GM19099 (cell line): ENCODE results near the gene RNF212B.

Experiments
- POLR2A ChIP-seq: IDR thresholded peaks from 3 replicates; pipeline ENCODE4 v1.6.1; 2011; ENCODE audit warnings: low read depth; ENCODE audit not compliant: insufficient read length; ENCODE audit errors: extremely low read depth

The RNF212B gene, protein sequence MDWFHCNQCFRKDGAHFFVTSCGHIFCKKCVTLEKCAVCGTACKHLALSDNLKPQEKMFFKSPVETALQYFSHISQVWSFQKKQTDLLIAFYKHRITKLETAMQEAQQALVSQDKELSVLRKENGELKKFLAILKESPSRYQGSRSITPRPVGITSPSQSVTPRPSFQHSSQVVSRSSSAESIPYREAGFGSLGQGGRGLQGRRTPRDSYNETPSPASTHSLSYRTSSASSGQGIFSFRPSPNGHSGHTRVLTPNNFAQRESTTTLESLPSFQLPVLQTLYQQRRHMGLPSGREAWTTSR

DNA sequence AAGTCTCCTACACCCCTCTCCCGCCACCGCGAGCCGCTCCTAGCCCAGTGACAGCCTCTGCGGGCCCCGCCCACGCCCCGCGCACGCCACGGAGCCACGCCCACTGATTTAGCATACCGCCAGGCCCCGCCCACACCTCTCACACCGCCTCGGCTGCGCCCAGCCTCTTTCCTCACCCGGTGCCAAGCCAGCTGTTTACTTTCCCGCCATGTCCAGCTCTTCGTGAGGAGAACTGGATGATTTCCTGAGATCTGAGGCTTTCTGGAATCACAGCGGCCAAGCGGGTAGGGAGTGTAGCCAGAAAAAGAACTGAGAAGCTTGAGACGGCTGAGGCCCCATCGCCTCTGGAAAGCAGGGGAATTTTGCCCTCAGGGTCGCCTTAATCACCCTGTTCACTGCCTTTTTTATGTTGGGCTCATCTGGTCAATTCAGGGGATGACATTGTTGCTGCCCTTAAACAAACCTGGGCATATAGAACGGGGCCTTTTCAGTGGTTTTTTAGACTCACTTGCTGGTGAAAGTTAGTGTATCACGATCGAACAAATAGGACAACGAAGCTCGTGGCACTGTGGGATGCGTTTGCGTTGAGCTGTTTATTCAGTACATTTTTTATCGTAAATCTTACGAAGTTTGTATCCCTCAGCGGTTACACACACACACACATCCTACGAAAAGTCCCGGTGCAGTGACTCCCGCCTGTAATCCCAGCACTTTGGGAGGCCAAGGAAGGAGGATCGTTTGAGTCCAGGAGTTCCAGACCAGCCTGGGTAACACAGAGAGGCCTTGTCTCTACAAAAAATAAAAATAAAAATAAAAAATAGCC, at the start of gene RNF212B:
TSS of gene RNF212B (plus strand) at position 165 of the 823 bp plus-strand sequence. CDS start 2,410 bp downstream, outside the sequence.
- TF ChIP-seq POLR2A, result no peak

DNA sequence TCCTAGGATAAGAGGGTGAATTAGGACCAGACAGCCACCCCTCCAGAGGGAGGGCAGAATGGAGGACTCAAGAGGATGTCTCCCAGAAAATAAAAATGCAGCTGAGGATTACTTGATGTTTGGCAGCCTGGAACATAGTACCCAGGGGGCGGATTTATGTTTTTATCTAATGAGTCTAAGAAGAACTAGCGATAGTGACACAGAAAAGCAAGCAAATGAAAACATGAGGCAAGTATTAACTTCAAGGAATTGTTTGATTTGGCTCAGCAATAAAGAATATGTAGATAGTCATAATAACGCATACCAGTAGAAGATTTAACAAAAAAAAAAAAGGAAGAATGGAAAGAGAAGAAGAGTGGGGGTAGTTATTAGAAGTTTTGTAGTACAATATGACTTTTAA, 44.3 kb upstream of the RNF212B start:
- TF ChIP-seq POLR2A, result no peak

DNA sequence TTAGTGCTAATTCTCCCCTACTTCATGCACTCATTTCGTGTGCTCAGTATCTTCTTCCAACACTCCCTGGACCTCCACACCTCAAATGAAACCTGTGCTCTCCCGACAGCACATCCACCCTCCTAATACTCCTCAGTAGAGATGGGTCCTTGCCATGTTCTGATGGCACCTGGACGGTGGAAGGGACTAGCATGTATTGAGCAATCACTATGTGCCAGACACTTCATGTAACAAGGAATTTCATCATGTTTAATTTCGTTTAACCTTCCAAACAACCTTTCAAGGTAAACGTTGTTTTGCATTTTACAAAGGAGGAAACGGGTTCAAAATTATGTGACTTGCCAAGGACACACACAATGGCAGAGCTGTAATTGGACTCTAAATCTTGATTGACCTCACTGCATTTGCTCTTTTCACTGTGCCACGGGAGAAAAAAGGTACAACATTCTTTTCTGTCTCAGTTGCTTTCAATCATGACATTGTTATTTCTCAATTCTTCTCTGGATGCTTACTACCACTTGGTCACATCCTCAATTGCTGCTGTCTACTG, 42.1 kb upstream of the RNF212B start:
- no peak for TF ChIP-seq POLR2A

DNA sequence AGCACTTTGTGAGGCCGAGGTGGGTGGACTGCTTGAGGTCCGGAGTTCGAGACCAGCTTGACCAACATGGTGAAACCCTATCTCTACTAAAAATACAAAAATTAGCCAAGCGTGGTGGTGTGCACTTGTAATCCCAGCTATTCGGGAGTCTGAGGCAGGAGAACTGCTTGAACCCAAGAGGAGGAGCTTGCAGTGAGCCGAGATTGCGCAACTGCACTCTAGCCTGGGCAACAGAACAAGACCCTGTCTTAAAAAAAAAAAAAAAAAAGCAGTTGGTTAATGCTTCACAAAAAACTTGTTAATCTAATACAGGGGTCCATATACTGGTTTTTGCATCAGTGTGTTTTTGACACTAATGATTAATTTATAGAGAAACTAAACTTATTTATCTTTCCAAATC, 35.7 kb upstream of the RNF212B start:
- no peak for TF ChIP-seq POLR2A

DNA sequence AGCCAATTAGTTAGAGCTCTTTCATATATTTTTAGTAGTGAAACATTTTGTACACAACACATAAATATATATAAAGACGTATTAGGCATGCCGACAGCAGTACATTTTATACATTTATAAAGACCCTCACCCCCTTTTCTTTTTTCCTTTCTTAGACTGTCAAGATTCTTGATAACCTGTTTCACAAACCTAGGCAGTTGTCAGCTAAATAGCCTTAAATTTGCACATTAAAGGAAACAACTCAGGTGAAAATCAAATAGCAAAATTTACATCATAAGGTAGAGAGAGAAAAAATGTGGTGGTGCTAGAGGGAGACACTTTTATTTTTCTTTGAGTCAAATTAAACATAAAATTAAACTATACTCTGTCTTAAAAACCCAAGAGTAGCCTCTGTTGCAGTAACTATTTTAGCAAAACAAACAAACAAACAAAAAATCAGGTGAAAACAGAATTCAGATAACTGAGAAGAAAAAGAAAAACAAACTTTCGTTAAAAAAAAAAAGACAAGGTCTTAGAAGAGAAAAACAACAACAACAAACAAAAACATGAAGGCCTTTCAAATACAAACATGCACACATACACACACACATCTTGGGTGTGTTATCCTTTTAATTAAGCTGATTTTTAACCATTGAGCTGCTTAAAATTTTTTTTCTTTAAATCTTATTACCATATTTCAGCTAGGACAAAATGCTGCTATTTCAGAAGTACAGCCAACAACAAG, 31.2 kb upstream of the RNF212B start:
- TF ChIP-seq POLR2A, result no peak

DNA sequence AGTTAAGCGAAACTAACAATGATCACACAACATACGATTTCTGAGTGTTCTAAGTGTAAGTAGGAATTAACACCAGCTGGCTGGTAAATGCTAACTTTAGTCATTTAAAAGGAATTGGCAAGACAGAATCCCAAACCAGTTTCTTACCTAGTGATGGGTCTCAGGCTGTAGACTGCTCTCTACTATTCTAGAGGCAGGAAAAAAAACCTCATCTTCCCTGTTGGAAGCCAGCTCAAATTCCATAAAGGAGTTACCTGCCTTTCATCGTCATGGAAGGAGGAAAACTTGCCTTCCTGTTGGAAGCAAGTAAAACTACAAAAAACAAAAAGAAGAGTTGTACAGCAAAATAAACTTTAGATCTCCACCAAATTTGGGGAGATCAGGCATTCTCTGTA, 30.6 kb upstream of the RNF212B start:
- no peak for TF ChIP-seq POLR2A

DNA sequence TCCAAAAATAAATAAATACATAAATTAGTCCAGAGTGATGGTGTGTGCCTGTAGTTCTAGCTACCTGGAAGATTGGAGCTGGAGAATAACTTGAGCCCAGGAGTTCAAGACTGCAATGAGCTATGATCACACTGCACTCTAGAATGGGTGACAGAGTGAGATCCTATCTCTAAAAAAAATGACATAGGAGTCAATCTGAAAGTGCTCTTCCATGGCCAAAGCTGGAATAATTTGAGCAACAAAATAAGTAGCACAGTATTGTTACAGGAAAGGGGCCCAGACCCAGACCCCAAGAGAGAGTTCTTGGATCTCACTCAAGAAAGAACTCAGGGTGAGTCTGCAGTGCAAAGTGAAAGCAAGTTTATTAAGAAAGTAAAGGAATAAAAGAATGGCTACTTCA, 29.4 kb upstream of the RNF212B start:
- TF ChIP-seq POLR2A, result no peak

DNA sequence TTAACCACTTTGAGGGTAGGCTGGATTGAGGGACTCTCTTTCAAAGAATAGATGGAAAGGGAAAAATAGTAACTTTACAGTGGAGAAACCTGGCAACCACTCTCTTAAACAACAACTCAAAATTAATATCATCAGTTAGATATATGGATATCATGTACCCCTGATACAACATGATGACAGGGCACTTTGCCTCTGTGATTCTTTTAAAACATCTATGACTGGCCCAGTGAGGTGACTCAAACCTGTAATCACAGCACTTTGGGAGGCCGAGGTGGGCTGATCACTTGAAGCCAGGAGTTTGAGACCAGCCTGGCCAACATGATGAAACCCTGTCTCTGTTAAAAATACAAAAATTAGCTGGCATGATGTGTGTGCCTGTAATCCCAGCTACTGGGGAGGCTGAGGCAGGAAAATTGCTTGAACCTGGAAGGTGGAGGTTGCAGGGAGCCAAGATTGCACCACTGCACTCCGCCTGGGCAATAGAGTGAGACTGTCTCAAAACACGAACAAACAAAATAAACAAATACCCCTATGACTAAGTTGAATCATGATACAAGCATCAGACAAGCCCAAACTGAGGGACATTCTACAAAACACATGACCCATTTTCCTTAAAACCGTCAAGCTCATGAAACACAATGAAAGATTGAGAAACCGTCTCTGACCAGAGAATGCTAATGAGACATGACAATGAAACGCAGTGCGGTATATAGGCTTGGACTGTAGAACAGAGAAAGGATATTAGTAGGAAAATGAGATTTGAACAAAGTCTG, 27.9 kb upstream of the RNF212B start:
- TF ChIP-seq POLR2A, result no peak

DNA sequence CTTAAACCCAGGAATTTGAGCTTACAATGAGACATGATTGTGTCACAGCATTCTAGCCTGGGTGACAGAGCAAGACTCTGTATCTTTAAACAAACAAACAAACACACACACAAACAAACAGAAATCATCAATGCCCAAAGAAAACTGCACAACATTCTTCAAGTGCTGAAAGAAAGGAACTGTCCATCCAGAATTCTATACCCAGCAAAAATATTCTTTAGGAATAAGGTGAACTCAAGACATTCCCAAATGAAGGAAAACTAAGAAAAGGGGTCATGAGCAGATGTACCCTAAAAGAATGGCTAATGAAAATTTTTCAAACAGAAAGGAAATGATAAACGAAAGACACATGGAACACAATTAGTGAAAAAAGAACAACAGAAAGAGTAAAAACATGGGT, 22.3 kb upstream of the RNF212B start:
- no peak for TF ChIP-seq POLR2A

DNA sequence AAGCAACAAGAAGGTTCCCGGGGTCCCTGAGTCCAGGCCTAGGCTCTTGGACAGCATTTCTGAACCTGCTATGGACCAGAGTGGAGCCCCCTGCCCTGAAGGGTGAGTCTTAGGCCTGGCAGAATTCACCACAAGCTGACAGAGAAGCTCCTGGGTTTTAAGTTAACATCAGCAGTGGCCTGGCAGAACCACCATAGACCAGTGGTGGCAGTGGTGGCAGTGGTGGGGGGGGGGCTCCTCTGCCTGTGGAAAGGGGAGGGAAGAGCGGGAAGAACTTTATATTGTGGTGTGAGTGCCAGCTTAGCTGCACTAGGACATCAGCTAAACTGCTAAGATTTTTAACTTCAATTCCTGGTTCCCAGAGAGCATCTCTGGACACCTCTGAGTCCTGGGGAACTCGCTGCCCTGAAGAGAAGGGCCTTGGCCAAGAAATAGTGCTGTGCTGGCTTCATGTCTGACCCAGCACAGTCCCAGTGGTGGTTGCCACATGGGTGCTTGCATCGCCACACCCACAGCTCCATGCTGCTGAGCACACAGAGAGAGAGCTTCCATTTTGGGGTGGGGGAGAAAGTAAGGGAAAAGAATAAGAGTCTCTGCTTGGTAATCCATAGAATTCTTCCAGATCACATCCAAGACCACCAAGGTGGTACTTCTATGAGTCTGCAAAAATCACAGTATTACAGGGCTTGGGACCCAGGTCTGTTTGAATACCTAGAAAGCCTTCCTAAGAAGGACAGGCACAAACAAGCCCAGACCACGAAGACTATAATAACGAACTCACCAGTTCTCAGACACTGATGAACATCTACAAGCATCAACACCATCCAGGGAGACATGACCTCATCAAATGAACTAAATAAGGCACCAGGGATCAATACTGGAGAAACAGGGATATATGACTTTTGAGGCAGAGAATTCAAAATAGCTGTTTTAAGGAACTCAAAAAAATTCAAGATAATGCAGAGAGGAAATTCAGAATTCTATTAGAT, 20.4 kb upstream of the RNF212B start:
- TF ChIP-seq POLR2A, result no peak

DNA sequence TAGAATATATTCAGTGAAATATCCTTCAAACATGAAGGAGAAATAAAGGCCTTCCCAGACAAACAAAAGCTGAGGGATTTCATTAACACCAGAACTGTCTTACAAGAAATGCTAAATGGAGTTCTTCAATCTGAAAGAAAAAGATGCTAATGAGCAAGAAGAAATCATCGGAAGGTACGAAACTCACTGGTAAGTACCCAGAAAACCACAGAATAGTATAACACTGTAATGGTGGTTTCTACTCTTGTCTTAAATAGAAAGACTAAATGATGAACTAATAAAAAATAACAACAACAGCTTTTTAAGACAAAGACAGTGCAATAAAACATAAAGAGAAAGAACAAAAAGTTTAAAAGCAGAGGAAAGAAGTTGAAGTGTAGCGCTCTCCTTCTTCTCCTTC, 18.7 kb upstream of the RNF212B start:
- TF ChIP-seq POLR2A, result no peak

DNA sequence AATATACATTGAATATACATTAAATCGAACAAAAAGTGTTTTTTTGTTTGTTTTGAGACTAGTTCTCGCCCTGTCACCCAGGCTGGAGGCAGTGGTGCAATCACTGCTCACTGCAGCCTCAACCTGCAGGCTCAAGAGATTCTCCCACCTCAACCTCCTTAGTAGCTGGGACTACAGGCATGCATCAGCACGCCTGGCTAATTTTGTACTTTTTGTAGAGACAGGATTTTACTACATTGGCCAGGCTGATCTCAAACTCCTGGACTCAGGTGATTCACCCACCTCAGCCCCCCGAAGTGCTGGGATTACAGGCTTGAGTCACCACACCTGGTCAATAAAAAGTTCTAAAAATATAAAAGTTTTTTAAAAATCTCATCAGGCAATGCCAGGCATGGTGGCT, 10.2 kb upstream of the RNF212B start:
- no peak for TF ChIP-seq POLR2A

DNA sequence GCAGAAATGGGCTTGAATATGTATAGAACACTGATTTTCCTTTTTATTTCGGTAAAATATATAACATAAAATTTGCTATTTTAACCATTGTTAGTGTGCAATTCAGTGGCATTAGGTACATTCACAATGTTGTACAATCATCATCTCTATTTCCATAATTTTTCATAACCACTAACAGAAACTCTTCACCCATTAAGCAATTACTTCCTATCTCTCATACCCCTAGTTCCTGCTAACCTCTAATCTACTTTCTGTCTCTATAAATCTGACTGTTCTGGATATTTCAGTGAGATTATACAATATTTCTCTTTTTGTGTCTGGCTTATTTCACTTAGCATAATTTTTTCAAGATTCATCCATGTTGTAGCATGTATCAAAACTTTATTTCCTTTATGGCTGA, 8.9 kb upstream of the RNF212B start:
- no peak for TF ChIP-seq POLR2A
